ENCODE results near the gene EPM2A.
"Not testable (repeated sequence)": the region's sequence is repeated elsewhere in the genome, so short reads cannot be mapped to it uniquely, and the experiment has no call there.

The EPM2A gene
- 9.2 to 13.2 (median 12.2) reads per million in 3 experiments for total RNA-seq

DNA sequence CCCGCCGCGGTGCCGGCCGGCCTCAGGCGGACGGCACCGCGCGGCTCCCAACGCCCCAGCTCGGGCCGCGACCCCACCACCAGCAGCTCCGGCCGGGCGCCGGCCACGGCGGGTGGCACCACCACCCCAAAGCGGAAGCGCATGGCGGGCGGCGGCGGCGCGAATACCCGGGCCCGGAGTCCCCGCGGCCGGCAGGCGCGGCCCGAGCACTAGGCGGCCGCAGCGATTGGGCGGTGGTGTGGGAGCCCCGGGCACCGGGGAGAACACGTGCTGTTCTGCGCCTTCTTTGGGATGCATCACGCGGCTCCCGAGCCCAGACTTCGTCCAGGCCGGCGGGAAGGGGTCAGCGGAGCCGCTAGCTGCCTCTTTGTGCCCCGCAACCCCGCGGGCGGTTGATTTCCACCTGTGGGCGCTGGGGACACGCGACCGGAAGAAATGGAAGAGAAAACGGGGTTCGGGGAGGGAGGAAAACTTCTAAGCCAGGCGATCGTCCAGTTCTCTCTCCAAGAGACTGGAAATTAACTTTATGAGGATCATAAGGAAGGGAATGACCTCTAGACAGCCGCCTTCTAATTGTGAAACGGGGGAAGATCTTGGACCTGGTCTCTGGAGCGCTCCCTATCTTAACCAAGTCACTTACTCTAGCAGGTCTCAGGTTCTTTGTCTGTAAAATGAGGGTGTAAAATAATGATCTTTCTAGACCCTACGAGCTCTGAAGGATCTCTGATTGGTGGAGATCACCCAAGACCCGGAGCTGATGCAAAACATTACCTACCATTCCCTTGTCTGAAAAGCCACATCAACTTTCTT is at the start of gene EPM2A:
TSS of gene EPM2A (minus strand) at position 165 of the 810 bp plus-strand sequence. CDS start at position 143, 22 bp downstream.
- DNase-seq: peak; percentile 65

DNA sequence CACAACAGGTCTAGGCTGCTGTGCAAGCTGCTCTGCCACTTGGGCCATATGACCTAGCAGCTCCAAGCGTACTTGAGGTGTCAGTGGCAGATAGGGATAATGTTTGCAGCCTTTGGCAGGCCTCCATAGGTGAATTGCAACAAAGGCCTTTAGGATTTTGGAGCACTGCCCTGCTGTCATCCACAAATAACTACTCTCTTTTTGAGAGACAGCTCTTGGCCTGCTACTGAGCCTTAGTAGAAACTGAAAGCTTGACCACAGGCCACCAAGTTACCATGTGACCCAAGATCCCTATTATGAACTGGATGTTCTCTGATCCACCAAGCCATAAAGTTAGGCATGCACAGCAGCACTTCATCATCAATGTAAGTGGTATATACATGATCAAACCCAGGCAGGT is 49.4 kb upstream of the EPM2A start:
- no peak for DNase-seq

DNA sequence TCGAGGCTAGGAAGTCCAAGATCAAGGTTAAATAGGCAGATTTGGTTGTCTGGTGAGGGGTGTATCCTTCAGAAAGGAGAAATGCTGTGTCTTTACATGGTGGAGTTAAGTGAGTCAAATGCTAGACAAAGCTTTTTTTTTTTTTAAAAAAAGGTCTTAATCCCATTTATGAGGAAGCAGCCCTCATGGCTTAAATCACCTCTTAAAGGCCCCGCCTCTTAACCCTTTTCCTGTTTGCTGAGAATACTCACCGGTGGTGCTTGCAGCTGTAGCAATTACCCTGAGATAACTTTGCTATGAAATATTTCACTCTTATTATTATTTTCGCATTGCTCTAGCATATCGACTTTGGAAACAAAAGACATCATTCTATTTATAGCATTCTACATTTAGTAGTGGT is 48.5 kb upstream of the EPM2A start:
- no peak for DNase-seq

DNA sequence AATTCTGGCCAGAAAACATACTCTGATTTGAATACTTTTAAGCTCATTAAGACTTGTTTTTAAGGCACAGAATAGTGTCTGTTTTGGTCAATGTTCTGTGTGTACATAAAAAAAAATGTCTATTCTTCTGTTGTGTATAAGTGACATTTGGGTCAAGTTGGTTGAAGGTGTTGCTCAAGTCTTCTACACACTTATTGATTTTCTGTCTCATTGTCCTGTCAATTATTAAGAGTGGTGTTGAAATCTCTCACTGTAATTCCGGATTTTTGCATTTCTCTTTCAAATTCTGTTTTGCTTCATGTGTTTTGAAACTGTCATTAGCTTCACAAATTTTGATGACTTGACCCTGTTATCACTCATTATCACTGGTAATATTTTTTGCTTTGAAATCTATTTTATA is 37.5 kb upstream of the EPM2A start:
- no peak for DNase-seq

DNA sequence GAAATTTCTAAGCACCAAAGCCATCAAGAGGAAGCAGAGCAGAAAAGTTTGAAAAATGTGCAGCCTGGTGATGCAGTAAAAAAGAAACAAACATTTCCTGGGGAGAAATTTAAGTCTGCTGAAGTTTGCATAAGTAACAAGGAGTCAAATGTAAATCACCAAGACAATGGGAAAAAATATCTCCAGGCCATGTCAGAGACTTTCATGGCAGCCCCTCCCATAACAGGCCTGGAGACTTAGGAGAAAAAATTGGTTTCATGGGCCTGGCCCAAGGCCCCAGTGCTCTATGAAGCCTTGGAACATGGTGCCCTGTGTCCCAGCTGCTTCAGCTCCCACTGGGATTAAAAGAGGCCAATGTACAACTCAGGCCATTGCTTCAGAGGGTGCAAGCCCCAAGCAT is 30.1 kb upstream of the EPM2A start:
- DNase-seq: no peak

DNA sequence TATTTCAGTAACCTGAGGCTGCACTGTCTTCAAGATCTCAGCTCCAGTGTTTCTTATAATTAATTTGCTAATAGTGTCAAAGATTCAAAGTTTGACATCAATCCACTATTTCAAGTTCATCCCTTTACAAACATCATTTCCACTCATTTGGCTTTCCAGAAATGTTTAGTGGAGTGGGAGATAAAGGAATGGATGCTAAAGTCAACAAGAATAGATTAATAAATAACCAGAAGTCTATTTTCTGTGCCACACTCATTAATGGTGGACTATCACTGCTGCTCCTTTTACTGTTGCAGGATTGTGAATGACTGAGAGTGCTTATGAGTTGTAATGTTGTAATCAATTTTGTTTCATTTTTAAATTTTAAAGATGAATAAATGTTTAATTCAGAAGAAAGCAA is 28.4 kb upstream of the EPM2A start:
- DNase-seq: no peak

DNA sequence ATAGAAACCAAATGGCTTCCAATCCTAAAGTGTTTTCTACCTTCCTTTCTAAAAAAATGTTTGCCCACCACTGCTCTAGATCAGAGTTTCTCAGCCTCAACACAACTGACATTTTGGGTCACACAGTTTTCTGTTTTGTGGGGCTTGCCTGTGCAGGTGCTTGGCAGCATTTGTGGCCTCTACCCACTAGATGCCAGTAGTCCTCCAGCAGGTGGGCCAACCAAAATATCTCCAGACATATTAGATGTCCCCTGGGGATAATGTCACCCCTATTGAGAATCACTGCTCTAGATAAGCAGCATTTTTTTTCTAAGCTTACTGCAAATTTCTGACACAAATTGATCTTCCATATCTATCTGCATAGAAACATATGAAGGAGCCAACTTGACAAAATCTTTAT is 26.3 kb upstream of the EPM2A start:
- no peak for DNase-seq

DNA sequence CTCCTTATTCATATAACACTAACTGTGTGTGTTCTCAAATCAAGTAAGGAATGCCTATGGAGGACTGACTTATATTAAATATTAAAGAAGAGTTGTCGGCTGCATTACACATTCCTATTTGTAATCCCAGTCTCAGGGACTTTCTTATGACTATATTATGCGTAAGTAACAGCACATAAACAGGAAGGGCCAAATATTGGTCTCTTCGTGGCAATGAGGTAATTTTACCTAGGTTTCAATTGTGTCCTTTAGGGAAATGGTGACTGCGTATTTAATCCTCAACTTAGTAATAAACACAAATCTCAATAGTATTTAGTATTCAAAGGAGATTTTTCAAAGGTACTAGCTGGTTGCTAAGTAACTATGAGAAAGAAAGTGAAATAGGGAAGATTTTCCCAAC is 22.8 kb upstream of the EPM2A start:
- DNase-seq: no peak

DNA sequence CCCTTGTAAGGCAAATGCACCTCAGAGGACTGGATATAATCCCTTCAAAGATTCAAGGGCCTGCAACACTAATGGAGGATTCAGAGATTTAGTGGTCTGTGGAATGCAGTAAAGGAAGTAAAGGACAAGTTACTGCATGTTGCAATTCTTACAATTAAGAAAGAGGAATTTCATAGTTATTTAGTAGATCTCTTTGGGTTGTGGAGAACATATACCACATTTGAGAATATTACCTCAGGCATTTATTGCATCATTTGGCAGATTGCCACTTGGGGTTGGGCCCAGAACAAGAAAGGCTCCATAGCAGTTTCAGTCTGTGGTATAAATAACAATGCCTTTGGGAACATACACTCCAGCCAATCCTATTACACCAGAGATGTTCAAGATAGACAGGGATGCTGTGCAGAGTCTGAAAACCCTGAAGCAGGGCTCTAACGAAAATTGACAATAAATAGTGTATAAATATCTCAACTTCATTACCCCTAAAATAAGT is 20.9 kb upstream of the EPM2A start:
- no peak for DNase-seq

DNA sequence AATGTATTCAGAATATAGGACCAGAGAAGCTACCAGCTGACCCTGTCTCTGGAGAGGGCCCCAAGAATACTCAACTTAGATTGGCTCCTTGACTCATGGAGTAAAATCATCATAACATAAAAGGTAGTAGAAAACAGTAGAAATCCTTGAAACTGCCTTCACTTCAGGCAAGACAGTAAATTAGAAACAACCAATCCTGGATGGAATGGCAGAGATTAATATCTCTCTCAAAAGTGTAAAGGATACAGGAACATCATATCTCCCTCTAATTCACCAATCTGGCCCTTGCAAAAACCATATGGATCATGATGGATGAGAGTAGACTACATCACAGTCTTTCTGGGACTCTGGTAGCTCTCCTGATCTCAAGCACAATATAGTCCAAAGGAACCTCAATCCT is 20.4 kb upstream of the EPM2A start:
- no peak for DNase-seq

DNA sequence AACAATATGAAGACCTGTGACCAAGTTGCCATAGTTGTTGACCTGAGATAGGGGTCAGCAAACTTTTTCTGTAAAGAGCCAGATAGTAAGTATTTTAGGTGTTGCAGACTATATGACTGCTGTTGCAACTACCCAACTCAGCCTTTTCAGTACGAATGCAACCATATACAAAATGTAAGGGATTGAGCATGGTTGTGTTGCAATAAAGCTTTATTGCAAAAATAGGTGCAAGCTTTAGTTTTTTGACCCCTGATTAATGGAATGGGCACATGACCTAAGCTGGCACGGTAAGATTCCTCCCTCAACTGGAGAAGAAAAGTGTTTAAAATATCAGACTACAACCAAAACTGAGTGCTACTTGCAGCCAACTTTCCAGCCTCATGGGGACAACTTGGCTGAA is 17.3 kb upstream of the EPM2A start:
- DNase-seq: no peak

DNA sequence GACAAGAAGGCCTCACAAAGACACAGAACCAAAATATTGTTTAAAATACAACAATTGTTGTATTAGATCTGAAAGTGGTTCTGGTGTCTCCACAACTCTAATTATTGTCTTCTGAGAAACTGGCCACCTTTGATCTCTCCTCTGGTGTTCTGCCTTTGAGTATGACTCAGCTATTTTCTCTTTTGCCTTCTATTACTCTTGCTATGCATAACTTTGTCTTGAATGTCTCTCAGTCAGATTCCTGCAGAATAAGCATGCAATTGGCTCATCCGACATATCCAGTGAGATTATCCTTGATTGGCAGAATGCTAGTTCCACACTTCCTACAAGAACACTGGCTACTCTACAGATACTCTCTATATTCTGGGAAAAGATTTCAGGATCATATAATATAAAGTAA is 14.3 kb upstream of the EPM2A start:
- DNase-seq: no peak

DNA sequence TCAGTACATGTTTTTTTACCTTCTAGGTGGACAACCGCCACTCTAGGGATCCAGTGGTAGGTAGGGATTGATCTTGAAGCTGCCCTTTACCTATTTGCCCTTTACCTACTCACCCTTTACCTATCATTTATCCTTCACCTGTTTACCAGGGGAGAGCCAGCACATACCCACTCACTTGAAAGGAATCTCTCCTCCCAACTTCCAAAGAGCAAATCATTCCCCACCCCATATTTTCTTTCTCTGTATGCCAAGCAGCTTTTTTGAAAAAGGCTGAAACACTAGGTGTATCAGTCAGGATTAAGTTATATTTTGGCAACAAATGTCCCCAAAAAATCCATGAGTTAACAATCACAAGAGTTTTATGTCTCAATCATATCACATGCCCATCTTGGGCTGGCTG is 10.5 kb upstream of the EPM2A start:
- no peak for DNase-seq

DNA sequence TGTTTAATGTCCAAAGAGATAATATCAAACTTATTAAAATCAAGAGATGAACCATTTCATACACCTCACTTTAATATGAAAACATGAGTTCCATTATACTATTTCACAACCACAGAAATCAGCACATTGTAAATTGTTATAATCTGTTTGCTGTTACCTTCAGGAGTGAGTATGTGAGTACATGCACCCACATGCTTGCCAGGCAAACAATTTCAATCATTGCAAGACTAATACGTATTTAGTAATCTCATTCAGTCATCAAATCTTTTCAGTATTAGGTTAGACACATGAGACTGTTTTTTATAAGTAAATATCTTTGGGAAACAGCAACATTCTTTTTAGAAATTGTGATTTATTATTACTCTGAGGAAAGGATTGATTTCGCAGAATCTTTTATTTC is 9.3 kb upstream of the EPM2A start:
- DNase-seq: no peak

DNA sequence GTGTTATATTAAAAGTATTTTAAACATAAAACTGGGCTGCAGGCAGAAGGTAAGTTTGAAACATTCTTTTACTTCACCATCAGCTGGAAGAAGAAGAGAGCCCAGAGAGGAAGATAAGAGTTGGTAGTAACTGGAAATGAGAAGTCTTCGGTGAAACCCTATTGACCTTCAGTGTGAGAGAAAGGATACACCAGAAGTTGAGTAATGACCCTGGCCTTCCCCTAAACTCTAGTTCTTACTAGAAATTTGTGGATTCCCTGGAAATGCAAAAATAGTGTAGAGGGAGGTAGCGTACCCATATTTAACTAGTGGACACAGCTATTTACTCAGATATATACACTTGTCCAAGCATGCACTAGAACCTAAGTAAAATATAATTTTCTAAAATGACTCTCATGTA is 8.0 kb upstream of the EPM2A start:
- no peak for DNase-seq

DNA sequence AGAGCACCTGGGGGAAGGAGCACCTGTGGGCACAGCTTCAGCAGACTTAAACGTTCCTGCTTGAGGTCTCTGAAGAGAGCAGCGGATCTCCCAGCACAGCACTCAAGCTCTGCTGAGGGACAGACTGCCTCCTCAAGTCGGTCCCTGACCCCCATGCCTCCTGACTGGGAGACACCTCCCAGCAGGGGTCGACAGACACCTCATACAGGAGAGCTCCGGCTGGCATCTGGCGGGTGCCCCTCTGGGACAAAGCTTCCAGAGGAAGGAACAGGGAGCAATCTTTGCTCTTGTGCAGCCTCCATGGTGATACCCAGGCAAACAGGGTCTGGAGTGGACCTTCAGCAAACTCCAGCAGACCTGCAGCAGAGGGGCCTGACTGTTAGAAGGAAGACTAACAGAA is 7.2 kb upstream of the EPM2A start:
- DNase-seq: not testable (repeated sequence)

DNA sequence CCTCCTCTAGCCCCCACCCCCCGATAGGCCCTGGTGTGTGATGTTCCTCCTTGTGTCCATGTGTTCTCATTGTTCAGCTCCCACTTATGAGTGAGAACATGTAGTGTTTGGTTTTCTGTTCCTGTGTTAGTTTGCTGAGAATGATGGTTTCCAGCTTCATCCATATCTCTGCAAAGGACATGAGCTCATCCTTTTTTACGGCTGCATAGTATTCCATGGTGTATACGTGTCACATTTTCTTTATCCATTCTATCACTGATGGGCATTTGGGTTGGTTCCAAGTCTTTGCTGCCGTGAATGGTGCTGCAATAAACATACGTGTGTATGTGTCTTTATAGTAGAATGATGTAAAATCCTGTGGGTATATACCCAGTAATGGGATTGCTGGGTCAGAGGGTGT is 4.4 kb upstream of the EPM2A start:
- DNase-seq: not testable (repeated sequence)

DNA sequence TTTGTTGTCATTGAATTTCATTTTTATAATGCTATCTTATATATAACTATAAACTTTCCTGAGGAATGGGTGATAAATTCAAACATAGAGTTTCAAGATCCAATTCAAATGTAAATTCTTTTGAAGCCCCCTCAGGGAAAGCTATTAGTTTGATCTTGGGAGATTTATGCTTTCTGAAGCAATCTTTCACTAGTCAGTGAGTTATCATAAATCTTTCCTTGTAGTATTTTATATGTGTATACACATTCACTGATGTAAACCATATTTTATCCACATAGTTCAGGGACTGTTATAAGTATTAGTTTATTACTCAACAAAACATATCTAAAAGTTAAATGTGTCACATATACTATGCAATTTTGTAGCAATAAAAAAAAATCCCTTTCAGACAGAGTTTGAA is 2.9 kb upstream of the EPM2A start:
- DNase-seq: no peak

DNA sequence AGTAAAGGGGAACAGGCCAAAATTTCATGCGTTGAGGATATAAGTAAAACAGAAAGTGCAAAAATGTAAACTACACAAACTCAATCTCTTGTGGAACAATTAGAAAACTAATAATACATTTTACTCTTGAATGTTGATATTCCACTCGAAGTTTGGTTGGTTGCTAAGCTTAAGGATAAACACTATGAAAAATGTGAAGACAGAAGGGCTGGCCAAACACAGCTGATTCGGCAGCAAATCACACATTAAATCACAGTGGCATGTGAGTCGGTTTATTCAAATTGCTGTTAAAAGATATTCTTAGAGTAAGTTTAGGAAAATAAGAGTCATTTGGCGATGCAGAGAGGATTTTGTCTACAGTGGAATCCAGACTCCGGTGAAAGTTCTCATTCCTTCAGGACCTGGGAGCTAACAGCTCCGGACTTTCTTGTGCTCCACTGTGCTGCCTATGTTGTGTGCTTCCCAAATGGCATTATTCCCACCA is 1.4 kb upstream of the EPM2A start:
- DNase-seq: no peak

DNA sequence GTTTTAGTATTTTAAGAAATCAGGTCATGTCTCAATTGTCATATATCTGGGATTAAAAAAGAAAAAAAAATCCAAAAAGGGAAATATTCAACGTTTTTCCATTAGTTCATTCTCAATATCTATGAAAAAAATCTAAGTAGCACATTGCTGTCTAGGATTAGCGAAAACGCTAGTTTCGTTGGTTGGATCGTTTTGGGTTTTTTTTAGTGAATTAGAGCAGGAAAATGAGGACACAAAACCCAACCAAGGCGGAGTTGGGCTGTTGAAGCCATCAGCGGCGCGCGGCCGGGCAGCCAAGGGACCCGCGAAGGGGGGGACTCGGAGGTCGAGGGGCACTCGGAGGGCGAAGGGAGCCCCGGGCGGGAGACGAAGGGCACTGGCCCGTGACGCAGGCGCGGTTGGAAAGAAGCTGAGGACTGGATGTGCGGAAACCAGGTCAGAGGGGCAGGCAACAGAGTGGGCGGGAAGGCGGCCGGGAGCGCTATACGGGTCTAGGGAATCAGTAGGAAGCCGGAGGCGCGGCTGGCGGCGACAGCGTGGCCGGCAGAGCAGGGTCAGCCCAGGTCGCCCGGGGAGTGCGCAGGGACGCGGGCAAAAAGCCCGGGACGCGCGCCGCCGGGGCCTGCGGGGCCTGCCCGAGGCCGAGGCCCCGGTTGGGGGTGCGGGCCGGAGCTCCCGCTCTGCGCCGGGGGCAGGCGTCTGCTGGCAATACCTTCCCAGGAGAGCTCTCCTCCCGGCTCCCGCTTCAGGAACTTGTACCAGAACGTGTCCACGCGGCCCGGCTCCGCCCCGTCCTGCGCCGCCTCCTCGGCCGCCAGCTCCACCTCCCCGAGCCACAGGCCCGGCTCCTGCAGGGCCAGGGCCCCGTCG is 599 bp downstream of the EPM2A start:
- DNase-seq: peak; percentile 59

DNA sequence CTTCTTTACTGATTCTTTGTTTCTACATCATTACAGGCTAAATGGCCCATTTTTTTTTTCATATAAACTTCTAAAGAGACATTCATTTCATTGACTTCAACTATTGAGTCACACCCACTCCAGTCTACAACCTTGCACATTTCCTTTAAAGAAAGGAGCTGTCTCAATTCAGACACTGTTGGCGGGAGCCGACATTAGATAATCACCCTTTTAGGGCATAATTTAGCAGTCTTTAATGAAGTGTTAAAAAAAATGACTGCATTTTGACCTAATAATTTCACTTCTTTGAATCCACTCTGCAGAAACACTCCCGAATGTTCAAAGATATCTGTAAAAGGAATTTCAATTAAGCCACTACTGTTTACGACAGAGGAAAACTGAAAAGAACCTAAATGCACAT is 1.5 kb downstream of the EPM2A start:
- DNase-seq: no peak

DNA sequence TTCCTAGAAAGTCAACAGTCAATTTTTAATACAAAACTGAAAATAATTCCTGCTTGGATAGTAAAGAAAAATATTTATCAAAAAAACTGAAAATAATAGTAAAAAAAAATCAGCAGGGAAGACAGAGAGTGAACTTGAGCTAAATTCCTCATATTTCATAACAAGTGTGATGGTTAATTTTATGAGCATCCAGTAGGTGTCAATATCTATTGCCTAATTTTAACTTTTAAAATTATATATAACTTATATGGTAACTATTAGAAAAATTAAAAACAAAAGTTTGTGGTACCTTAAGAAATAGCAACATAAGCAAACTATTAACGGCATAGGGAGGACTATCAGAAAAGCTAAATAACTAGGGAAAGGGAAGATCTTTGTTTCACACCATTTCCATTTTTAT is 2.1 kb downstream of the EPM2A start:
- DNase-seq: no peak

DNA sequence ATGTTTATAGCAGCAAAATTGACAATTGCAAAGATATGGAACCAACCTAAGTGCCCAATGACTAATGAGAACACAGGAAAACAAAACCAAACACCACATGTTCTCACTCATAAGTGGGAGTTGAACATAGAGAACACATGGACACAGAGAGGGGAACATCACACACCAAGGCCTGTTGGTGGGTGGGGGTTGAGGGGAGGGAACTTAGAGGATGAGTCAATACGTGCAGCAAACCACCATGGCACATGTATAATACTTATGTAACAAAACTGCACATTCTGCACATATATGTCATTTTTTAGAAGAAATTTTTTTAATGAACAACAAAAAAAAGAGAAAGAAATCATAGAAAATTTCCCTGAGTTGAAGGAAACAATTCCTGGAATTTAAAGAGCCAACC is 3.9 kb downstream of the EPM2A start:
- no peak for DNase-seq

DNA sequence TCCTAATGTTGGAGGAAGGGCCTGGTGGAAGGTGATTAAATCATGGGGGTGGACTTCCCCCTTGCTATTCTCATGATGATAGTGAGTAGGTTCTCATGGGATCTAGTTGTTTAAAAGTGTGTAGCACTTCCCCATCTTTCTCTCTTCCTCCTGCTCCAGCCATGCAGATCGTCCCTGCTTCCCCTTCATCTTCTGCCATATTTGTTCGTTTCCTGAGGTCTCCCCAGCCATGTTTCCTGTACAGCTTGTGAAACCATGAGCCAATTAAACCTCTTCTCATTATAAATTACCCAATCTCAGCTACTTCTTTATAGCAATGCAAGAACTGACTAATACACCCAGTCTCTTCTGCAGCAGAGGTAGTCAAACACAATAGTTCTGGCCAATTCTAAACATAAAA is 5.4 kb downstream of the EPM2A start:
- no peak for DNase-seq

Data from central memory CD4-positive, alpha-beta T cell (primary cell).